ENCODE measurements around the gene FOXN3.

GRCh38 chr14:89209558-89209957, 207.5 kb downstream of the FOXN3 start:
- TF ChIP-seq POLR2AphosphoS5 (IDR thresholded peaks at IDR 0.05; ENCODE audit: low read depth, low read length) (no peak), POLR2A (IDR thresholded peaks at IDR 0.05; ENCODE audit: low read depth, low read length) (no peak)

Measured in GM12892 (cell line).